Cerebellar nuclear complex (tissue), 1 donor: ENCODE data around the gene TSPEAR.
"Not testable (repeated sequence)": the region's sequence is repeated elsewhere in the genome, so short reads cannot be mapped to it uniquely, and the experiment has no call there.

ENCODE experiments used
- DNase-seq, 2 experiments: peaks; one replicate each; lab custom pipeline; 2025; lab: John Stamatoyannopoulos, UW

The TSPEAR gene

GRCh38 chr21:44603911-44604310 lies 107.5 kb downstream of the TSPEAR start:
- no peak for DNase-seq

- DNase-seq = no peak
These were observed 108.1 kb downstream of the TSPEAR start for GRCh38 chr21:44603109-44603875.

- DNase-seq = no peak
These were observed 108.9 kb downstream of the TSPEAR start for GRCh38 chr21:44602463-44602850.

DNA sequence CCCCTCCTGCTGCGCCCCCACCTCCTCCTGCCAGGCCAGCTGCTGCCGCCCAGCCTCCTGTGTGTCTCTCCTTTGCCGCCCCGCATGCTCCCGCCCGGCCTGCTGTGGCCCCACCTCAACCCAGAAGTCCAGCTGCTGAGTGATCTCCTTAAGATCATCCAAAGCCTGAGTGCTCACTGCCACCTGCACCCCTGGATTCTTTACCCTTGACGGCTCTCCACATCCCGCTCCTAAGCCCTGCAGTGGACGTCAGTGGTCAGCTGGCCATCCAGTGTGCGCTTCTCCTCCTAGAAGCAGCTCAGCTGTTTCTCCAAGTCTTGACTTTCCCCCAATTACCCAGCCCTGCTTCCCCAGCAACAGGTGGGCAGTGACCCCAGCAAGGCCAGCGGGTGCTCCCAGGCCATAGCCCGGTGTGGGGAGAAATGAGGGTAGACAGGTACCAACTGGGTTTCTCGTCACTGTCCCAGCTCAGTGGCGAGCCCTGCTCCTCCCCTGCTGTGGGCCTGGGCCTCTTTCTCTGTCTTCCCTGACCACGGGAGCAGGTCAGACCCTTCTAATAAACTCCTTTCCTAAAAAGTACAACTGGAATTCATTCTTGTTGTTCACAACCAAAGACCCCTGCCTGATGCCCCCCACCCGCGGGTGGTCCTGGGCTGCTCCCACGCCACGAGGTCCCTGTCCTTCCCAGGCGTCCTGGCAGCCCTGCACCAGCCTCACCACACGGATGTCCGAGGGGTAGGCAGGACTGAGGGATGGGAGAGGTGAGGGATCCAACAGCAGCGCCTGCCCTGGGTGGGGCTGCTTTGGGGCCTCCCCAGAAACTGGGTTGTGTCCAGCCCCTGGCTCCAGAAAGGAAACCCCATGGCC lies 109.5 kb downstream of the TSPEAR start:
- no peak for DNase-seq

- not testable (repeated sequence) for DNase-seq
These were observed 110.3 kb downstream of the TSPEAR start for GRCh38 chr21:44601091-44601490.

- DNase-seq = not testable (repeated sequence)
These were observed 111.0 kb downstream of the TSPEAR start, which contains the start of gene KRTAP10-7 for GRCh38 chr21:44600118-44600978. KRTAP10-7 (plus strand) TSS chr21:44600597; CDS start chr21:44600622, 25 bp downstream.

GRCh38 chr21:44599264-44600029 lies 111.9 kb downstream of the TSPEAR start:
- DNase-seq = no peak

DNA sequence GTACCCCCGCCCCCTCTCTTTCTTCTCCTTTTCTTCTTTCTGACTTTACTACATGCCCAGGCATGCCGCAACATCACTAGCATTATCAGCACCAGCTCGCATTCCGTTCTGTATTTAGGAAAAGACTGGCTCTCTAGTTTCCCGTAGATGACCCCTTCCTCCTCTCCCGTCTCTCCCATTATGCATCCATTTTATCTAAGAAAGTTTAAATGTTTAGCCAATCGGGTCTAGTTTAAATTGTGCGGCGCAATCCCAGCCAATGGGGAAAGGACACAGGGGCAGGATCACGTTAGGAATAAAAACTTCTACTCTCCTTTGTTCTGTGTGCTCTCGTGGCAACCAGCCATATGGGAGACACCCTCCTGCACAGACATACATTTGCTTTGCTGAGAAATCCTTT lies 113.3 kb downstream of the TSPEAR start:
- DNase-seq = no peak

DNA sequence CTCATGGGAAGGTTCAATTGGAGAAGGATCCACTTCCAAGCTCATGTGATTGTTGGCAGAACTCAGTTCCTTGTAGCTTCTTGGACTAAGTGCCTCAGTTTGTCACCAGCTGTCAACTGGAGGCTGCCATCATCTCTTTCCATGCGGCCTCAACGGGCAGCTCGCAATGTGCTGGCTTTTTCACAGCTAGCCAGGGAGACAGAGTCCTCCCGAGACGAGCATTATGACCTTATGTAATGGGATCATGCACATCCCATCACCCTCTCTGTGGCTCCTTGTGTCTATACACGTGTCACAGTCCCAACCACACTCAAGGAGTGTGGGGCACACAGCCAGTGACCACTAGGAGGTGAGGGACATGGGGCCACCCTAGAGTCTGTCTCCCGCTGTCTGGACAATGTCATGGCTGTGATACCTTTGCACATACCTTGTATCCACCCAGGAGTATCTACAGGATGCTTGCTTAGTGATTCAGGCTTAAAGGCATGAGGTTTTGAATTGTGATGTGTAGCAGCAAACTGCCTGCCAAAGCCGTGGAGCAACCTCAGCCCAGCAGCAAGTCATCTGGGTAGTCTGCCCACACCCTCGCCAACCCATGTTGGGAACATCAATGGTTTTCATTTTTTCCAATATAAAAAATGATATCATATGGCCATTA lies 115.2 kb downstream of the TSPEAR start:
- no peak for DNase-seq

- DNase-seq = no peak
These were observed 115.8 kb downstream of the TSPEAR start for GRCh38 chr21:44595524-44595923.

DNA sequence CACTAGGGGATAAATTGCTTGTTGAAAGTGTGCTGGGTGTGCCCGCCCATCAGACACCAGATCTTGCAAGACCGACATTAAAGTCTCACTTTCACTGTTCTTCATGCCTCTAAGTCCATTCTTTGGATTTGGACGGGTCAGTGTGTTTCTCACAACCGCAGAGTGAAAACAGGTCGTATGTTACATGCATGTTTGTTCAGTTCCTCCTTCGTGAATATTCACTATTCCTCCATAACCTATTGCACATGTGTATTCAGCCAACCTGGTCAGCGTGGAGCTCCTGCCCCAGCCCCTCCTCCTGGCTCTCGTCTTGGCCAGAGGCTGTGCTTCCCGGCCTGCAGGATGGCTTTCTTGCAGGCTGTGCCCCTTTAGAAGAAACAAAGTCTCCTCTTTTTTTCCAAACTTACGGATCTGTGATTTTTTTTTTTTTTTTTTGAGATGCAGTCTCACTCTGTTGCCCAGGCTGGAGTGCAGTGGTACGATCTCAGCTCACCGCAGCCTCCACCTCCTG lies 116.9 kb downstream of the TSPEAR start:
- no peak for DNase-seq

DNA sequence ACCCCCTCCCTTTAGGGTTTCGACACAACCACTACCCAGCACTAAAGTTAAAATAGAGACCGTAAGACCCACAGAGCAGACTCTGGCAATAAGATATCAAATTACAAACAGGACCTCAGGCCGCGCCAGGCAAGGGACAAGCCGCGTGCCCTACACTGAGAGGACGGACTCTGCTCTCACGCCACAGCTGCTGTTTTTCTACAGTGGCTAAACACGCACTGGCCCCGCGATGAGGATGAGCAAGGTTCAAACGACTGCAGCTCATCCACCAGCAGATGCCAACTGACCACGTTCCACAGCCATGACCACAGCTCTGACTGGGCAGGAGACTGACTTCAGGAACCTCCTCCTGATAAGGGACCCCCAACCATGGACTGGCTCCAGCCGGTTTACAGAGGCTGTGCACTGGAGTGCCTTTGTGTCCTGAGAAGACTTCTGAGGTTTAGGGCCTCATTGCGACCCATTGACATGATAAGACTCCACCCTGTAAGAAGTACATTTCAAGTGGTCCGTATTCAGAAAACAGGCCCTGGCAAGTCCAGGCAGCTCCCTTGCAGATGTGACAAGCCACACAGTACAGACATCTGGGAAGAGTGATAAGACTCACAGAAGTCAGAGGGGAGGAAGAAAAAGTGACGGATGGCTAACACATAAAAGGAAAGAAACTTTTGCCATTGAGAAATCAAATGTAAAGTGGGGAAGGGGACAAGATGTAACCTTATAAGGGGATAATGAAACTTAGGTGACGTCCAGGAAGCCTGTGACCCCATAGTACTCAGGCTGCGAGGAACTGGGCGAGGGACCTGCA lies 117.6 kb downstream of the TSPEAR start:
- DNase-seq = no peak

DNA sequence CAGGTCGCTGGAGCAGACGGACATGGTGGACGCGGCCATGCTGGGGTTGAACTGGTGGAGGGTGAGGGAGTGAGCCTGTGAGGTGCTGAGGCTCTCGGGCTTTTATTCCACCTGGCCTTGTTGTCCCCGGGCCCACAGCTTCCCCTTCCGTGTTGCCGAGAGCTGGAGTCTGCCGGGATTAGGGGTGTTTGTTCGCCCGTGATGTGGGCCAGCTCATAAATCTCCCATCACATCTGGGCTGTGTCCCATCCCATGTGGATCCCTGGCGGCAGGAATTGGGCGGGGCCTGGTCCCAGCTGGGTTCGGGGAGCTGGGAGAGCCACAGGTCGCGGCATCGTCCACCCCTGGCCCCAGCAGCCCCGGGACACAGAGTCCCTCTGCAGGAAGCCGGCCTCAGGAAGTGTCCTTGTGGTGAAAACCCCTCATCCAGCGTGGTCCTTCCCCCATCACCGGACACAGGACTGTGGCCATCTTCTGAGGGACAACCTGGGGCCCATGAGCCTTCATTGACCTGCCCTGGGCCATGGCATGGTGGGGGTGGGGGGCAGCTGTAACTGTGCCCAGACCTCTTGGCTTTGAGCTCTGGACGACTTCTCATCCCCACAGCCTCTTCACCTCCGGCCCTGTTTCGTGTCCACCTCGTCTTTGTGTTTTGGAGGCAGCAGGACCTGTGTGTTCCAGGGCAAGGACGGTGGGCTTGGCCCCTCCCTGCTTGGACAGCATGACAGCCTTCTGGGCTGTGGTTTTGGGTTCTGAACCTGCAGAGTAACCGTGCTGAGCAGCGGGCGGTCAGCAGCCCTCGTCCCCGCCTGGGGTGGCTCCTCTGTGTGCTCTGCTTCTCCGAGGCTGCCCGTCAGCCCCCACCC lies 118.7 kb downstream of the TSPEAR start, which contains the start of gene KRTAP10-6:
KRTAP10-6 (minus strand) TSS at position 60 of the 866 bp plus-strand sequence; CDS start at position 39, 21 bp downstream.
- DNase-seq = no peak

DNA sequence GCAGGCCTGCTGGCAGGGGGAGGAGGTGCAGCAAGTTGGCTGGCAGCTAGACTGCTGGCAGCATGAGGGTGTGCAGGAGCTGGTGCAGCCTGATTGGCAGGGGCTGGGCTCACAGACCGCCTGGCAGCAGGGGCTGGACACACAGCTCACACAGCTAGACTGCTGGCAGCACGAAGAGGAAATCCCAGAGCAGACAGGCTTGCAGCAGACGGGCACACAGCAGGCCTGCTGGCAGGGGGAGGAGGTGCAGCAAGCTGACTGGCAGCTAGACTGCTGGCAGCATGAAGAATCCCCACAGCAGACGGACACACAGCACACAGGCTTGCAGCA lies 119.6 kb downstream of the TSPEAR start:
- DNase-seq = not testable (repeated sequence)

- not testable (repeated sequence) for DNase-seq
These were observed 120.2 kb downstream of the TSPEAR start for GRCh38 chr21:44590897-44591800.

DNA sequence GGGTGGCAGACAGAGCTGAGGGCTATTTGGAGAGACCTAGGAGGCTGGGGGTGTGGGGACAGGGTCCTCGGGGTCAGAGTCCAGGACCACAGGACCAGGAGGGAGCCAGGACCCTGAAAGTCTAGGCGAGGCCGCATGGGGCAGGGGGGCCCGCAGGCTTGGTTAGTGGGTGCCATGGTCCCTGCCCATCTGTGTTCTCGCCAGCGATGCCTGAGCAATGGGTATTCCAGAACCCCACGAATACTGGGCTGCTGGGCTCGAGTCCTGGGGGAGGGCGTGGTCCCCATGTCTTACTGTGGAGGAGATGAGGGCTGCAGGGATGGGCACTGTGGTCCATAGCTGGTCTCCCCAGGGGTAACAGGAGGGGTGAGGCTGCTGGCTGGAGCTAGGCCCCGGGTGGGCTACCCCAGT lies 121.1 kb downstream of the TSPEAR start:
- DNase-seq = no peak

GRCh38 chr21:44589586-44590305 lies 121.6 kb downstream of the TSPEAR start:
- DNase-seq = no peak
